NOMO-1 treated with DMSO at 0.1 percent for 48 hours (cell line): ENCODE results near the gene COQ5.

Source experiments
- DNase-seq: peaks from one replicate; lab custom pipeline; 2025; ENCODE audit not compliant: unreplicated experiment; lab: John Stamatoyannopoulos, UW

COQ5 gene

DNA sequence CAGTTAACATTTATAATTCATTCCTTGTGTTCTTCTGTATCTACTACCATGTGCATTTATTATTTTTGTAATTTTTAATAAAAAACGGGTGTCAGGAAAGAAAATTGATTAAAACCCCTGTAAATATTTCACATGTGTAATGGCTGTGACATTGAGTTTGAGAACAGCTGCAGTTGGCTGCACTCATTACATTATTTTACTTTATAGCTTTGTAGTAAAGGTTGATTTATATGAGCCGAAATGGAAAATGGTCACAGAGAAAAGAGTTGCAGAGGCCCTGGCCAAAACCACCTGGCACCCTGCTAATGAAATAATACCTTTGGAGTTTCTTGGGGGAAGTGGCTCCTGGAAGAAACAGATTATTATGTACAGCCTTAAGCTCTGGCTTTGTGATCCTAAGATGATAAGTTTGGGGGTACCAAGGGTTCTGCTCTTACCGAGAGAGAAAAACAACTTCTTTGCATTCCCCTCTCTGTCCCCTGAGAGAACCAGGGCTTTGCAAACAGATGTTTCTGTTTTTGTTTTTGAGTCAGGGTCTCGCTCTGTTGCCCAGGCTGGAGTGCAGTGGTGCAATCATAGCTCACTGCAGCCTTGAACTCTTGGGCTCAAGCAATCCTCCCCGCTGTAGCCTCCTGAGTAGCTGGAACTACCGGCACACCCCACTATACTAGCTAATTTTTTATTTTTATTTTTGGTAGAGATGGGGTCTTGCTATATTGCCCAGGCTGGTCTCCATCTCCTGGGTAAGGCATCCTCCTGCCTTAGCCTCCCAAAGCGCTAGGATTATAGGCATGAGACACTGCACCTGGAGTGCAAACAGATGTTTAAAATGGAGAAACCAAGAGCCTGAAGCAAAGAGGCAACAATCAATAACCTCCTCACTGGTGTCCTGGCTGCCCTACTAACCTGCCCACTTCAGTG is 42.7 kb downstream of the COQ5 start:
- no peak for DNase-seq

DNA sequence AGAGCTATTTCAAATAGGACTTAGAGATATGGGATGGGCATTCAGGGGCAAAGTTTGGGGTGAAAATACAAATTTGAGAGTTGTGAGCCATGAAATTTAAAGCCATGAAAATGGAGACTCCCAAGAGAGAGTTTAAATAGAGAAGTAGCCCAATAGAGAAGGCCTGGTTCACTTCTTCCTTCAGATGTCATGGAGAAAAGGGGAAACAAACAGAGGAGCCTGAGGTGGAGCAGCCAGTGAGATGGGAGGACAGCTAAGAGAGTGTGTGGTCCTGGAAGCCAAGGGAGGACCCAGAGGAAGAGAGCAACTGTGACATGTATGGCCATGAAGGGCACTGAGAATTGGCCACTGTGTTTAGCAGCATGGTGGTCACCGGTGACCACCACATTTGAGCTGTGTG is 45.3 kb downstream of the COQ5 start:
- peak; percentile 30 for DNase-seq

DNA sequence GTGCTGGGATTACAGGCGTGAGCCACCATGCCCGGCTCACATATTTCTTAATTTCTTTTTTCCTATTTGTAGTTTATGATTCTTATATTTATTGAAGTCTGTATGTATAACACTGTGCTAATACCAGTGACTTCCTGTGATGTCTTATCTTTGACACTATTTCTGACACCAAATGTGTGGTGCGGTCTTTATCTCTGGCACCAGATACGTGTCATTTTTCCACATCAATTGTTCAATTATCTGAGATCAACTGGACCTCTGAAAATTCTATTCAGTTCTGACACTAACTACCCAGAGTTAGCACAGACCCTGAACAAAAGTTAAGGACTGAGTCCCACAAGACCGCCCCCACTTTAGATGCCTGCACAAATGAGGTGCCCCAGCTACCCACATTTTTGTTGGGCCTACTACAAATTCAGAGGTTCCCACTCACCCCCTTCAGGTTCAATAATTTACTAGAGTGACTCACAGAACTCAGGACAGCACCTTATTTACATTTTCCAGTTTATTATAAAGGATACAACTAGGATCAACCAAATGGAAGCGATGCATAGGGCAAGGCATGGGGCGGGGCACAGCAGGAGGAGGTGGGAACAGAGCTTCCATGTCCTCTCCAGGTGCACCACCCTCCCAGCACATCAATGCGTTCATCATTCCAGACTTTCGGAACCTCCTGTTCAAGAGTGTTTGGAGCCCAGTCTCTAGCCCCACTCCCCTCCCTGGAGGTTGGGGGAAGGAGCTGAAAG is 47.8 kb downstream of the COQ5 start:
- no peak for DNase-seq

DNA sequence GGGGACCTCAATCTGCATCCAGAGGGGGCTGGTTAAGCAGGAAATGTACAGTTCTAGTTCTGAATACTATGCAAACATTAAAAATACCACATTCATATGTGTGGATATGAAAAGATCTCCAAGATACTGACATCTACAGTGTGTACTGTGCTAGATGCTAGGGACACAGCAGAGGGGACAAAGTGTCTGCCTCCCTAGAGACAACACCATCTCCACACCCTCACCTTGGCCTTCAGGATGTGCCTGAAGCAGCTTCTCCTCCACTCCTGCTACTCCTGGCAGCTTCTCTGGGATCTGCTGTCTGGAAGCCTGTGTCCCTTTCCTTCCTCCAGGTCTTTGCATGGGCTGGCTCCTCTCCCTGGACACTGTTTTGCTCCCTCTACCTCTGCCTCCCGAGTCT is 48.7 kb downstream of the COQ5 start:
- no peak for DNase-seq

DNA sequence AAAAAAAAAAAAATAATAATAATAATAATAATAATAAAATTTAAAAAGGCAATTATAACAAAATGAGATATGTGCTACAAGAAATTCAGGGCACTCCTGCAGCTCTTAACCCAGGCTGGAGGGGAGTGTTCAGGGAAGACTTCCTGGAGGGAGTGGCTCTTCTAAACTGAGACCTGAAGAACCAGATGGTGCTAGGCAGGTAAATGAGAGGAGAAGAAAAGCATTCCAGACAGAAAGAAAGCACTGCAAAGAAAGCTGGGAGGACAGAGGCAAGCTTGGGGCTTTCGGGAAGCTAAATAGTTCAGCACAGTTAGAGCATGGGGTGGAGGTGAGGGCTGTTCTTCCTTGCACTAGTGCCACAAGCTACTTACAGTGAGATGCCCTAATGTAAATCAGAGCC is 49.5 kb downstream of the COQ5 start:
- DNase-seq = no peak

DNA sequence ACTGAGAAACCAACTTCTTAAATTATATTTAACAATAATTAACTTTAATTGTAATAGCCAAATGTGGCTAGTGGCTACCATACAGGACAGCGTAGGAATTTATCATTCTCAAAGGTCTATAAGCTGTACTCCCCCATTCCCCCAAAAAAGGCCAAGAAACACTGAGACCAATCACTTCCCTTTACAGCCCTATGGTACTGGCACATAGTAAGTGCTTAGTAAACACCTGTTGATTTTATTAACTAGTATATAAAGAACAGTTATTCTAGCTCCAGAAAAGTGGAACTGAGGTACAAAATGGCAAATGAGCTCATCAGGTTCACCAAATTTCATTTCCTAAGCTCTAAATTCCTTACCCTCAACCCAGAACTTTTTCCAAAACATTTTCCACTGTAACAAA is 53.3 kb downstream of the COQ5 start:
- DNase-seq = no peak

DNA sequence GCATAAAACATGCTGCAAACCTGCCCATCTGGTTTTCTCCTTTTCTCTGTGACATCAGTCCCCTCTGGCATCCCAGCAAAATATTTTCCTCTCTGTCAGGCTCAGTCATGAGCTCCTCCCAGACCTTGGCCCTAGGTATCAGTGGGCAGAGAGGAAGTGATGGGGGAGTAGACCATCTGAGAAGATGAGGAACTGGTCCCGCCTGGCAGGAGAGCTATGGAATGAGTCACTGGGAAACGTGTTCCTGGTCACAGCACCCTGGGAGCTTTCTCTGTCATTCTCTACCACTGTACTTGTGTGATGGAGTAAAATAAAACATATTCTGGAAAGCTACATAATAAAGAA is 54.4 kb downstream of the COQ5 start:
- peak; percentile 6 for DNase-seq

DNA sequence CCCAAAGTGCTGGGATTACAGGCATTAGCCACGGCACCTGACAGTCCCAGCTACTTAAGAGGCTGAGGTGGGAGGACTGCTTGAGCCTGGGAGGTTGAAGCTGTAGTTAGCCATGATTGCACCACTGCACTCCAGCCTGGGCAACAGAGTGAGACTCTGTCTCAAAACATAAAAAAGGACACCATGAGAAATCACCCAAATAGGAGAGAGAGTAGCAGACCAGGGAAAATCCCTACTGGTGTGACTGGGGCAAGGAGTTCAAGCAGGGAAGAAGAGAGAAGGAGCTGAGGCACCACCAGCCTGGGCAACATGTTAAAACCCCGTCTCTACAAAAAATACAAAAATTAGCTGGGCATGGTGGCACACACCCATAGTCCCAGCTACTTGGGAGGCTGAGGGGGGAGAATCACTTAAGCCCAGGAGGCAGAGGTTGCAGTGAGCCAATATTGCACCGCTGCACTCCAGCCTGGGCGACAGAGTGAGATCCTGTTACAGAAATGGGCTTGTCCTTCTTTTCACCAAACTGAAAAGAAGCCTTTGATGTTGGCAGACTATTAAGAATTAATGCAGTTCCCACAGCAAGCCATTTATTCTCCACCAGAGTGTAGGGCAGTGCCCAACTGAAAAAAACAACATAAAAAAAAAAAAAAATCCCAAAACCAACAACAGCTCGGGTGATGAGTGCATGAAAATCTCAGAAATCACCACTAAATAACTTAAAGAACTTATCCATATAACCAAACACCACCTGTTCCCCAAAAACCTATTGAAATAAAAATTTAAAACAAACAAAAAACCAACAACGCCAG is 54.9 kb downstream of the COQ5 start:
- no peak for DNase-seq

DNA sequence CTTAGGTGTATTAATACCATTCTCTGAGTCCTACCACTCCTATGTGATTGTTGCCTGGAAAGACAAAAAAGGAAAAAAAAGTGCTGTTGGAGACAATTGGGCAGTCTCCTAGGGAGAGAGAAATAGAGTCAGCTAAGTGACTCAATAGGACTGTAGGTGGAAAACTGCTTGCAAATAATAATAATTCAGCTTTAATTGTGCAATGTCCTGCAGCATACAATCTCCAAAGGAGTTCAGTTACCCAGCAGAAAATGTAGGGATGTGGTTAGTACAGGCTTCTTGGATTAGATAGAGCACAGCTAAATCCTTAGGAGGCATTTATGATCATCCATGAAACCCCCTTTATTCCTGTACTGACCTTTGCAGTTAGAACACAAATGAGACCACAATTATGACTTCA is 56.4 kb downstream of the COQ5 start:
- no peak for DNase-seq

DNA sequence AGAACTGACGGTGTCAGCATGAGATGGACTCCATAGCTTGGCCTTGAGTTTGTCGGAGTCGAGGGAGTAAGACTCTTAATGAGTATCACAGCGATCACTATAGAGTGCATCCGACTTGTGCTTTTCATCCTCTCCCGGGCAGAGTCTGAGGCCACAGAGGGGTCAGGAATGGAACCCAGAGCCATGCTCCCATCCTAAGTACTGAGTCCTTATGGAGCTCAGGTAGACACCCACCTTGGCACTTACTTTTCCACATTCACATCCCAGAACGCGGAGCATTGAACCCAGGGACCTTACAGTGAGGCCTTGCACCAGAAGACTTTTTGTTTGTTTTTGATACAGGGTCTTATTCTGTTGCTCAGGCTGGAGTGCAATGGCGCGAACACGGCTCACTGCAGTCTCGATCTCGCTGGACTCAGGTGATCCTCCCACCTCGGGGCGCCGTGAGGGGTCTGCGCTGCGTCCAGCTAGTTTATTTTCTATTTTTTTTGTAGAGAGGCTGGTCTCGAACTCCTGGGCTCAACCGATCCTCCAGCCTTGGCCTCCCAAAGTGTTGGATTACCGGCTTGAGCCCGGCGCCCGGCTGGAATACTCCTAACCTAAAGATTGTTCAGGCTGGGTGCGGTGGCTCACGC is 58.7 kb downstream of the COQ5 start:
- DNase-seq = no peak

DNA sequence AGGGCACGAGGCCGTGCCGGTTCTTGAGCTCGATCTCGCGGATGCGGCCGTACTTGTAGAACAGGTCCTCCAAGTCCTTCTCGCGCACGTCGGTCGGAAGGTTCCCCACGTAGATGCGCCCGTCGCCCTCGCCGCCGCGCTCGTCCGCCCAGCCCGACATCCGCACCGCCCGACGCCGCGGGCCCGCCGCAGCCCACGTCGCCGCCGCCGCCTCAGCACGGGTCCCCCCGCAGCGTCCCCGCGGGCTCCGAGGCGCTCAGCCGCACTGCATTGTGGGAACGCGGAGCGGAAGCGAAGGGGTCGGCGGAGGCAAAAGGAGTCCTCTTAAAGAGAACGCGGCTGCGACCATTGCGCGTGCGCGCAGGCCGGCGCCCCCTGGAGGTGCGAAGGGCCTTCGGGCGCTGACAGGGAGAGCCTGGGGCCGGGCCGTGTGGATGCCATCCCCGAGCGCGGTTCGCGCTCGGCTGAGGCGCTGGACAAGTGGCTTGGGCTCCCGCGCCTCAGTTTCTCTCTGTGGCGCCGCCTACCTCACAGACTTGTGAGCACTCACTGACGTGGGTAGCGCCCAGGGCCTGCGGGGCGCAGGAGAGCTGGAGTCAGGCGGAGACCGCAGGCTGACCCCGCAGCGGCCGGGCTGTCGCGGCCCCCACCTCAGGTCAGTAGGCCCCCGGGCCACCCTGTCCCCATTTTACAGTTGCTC is 59.4 kb downstream of the COQ5 start, which contains the start of gene SRSF9:
Gene SRSF9, minus strand, starts transcription at position 299 of the 700 bp plus-strand sequence. Its CDS starts 139 bp downstream, at position 160.
- DNase-seq = peak; percentile 95

DNA sequence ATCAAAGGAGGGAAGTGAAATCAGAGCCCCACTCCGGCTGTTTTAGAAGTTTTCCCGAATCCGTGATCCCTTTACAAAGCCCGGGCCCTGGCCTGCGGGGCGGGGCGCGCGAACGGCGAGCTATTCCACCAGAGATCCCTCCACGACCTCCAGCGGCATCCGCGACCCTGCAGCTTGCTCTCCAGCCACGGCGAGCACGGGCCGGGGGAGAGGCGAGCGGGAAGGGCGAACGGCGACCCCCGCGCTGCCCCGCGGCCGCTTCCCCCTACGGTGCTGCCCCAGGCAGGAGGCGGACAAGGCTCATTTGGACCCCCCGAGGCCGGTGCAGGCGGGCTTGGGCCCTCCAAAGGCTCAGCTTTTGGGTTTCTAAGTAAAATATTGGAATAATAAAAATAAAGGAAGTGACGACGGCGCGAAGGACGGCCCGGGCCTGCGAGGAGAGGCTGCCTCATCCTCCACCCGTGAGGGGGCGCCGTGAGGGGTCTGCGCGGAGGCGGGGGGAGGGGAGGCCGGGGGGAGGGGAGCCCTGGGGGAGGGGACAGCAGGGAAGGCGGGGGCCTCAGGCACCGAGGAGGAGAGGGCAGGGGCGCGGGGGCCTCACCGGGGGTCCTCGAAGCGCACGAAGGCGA is 60.0 kb downstream of the COQ5 start:
- DNase-seq = peak; percentile 35

DNA sequence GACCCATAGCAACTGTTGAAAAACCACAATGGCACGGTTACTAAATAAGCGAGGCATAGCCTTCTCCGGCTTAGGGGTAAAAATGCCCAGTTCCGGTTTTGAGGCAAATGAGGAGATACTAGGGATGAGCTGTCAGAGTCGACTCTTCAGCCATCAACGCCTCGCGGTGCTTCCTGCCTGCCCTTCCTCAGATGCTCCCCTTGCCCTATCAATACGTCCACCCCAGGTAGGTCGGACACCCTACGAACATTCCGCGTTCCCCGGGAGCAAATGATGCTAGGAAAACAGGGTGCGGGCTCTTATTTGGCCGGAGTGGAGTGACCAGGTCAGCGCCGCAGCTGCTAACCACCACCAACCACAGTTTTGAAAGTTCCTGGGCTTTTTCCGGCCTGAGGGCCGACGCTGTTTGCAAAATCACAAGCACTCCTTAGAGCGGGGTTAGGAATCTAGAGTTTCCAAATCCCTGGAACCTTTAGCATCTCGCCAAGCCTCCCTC is 60.6 kb downstream of the COQ5 start:
- peak; percentile 57 for DNase-seq

DNA sequence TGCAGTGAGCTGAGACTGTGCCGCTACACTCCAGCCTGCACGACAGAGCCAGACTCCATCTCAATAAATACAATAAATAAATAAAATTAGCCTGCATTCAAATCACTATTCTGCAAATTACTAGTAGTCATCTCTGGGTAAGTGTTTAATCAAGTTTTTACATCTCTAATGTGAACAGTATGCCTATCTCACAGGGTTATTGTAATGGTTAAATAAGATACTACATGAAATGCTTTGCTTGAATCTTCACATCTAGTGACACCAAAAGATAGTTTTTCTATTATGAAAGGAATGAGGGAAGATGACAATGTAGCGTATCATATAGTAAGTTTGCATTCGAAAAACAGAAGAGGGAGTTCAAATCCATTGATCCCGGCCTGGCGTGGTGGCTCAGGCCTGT is 61.5 kb downstream of the COQ5 start:
- DNase-seq = no peak

DNA sequence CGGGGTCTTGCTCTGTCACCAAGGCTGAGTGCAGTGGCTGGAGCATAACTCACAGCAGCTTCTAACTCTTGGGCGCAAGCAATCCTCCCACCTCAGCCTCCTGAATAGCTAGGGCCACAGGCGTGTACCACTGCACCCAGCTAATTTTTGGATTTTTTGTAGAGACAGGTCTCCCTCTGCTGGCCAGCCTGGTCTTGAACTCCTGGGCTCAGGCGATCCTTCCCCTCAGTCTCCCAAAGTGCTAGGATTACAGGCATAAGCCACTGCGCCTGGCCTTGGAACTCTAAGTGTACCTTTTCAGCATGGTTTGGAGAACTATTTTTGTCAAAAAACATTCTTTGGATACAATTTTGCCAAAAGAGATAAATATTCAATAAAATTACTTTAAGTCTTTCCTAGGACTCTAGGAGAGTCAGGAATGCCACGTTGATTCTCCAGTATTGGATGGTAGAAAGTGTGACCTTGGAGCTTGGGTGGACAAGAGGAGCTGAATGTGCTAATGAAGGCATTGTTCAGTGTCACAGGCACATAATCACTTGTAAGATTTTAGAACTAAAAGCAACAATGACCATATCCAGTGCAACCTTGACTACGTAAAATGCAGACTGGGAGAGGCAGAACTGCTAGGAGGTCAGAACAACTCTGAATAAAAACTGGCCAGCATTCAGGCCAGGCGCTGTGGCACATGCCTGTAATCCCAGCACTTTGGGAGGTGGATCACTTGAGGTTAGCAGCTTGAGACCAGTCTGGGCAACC is 62.2 kb downstream of the COQ5 start:
- DNase-seq = peak; percentile 36

DNA sequence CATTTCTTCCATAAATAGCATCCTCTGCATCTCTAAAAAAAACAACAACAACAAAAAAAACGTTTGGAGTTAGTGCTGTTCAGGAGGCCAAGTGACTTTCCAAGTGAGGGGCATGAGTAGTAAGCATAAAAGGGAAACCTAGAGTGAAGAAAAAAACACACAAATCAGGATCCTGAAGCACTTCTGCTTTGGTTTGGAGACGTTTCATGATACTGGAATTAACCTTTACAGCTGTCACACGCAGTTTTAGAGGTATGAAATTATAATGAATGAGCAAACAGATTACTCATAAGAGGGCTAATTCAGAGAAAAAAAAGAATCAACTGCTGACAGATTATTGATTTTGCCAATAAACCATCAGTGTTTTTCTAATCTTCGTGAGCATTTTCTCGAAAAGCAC is 63.2 kb downstream of the COQ5 start:
- no peak for DNase-seq

DNA sequence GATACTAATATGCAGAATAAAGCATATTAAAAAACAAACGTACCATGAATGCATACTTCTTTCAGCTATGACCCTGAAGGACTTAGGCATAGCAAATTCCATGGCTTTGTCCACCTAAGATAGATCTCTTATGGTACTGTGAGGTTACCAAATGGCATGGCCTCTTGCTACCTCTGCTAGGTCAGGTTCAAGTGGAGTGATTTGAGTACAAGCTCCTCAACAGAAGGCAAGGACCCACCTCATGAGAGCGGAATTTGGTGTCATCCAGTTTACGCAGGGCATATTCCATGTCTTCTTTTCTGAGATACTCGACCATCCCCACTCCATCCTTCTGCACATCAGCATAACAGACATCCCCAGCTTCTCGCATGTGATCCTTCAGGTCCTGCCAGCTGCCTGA is 65.2 kb downstream of the COQ5 start:
- DNase-seq = no peak

DNA sequence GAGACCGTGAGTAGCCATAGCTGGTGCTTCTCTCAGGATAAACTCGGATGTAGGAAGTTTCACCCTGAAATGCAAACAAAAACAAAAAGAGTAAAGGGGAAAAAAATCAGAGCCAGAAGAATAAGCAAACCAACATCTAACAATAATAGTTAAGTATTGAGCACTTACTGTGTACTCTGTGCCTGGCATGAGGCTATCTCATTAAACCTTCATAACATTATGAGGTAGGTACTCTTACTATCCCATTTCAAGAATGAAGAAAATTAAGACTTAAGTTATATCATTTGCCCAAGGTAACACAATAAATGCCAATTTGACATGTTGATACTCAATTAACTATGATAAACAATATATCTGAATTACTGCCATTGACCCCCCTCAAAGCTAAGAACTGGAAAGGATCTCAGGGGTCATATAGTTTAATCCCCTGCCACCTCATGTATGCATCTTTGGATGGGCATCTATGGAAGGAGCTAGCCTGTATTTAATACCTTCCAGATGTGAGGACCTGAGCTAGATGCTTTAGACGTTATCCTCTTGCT is 66.8 kb downstream of the COQ5 start:
- no peak for DNase-seq

DNA sequence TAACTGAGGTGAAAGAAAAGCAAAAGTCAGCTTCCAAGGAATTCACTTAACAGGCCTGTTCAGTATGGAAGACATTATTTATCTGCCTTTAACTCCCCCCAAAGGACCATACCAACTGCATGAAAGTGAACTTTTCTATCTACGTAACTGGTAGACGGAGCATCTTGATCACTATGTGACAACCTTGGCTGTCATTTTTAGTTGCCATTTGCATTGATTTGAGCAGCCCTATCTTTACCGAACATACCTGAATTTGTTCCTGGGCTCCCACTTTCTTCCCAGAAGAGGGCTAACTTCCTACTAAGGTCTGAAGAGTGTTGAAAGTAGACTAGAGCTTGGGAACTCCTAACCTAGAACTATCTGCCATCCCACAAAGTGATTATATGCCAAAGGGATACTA is 68.8 kb downstream of the COQ5 start:
- no peak for DNase-seq
